HG02973 (cell line): ENCODE data around the gene TBX21.

Experiments
- ATAC-seq: cut with Tn5 transposase; IDR thresholded peaks from one replicate; pipeline ENCODE4 v1.9.1; 2021; ENCODE audit warnings: moderate library complexity; ENCODE audit not compliant: unreplicated experiment

The TBX21 gene

GRCh38 chr17:47733047-47733673, at the start of gene TBX21:
Gene TBX21 (plus strand): TSS chr17:47733236. CDS start chr17:47733455, 219 bp downstream.
- ATAC-seq = peak; percentile 57

- ATAC-seq = no peak
Observed at GRCh38 chr17:47684025-47684424, 49.0 kb upstream of the TBX21 start.

- ATAC-seq = no peak
Observed at GRCh38 chr17:47684535-47685193, 48.4 kb upstream of the TBX21 start.

GRCh38 chr17:47685556-47686275, 47.3 kb upstream of the TBX21 start:
- ATAC-seq = no peak

GRCh38 chr17:47686276-47686635, 46.8 kb upstream of the TBX21 start:
- no peak for ATAC-seq

GRCh38 chr17:47686664-47687327, 46.2 kb upstream of the TBX21 start:
- ATAC-seq = no peak

- ATAC-seq = no peak
Observed at GRCh38 chr17:47687328-47687690, 45.7 kb upstream of the TBX21 start.

- ATAC-seq = no peak
Observed at GRCh38 chr17:47687748-47688147, 45.3 kb upstream of the TBX21 start.

- ATAC-seq = no peak
Observed at GRCh38 chr17:47690121-47690520, 42.9 kb upstream of the TBX21 start.

- ATAC-seq = no peak
Observed at GRCh38 chr17:47692137-47692894, 40.7 kb upstream of the TBX21 start.

- ATAC-seq = no peak
Observed at GRCh38 chr17:47692895-47693730, 39.9 kb upstream of the TBX21 start.

- no peak for ATAC-seq
Observed at GRCh38 chr17:47693731-47694580, 39.1 kb upstream of the TBX21 start, which contains the start of gene TBKBP1. Gene TBKBP1 (plus strand): TSS chr17:47694161. CDS start chr17:47696113, 1,952 bp downstream.

- ATAC-seq = no peak
Observed at GRCh38 chr17:47694581-47695428, 38.2 kb upstream of the TBX21 start.

- ATAC-seq = no peak
Observed at GRCh38 chr17:47695429-47696376, 37.3 kb upstream of the TBX21 start.

GRCh38 chr17:47696717-47697642, 36.1 kb upstream of the TBX21 start:
- ATAC-seq = no peak
